Activated naive CD4-positive, alpha-beta T cell treated with anti-CD3 and anti-CD28 coated beads, Interleukin-2, amount 10 ng/mL, durations not matched to agents 7 days and 5 days (primary cell): ENCODE measurements around the gene CDKN2B-AS1.

Experiments used
- CTCF ChIA-PET: fragments of 350-600 bp; sonication (Branson Sonifier 250); formaldehyde crosslinking; loops from one replicate; lab custom pipeline; 2021; ENCODE audit warnings: antibody characterized with exemption; lab: Charles Lee
- DNase-seq: peaks from one replicate; pipeline ENCODE4 v3.0.0-alpha.2; 2020
- H3K27ac Mint-ChIP-seq: one replicate; pipeline ENCODE4 v1.8.0; 2021; ENCODE audit warnings: mild to moderate bottlenecking, moderate library complexity, mixed read lengths
- H3K27me3 Mint-ChIP-seq: one replicate; pipeline ENCODE4 v1.8.0; 2021; ENCODE audit warnings: mild to moderate bottlenecking, mixed read lengths
- H3K36me3 Mint-ChIP-seq: one replicate; pipeline ENCODE4 v1.8.0; 2021; ENCODE audit warnings: mixed read lengths
- H3K4me1 Mint-ChIP-seq: one replicate; pipeline ENCODE4 v1.8.0; 2021; ENCODE audit warnings: mixed read lengths
- H3K4me3 Mint-ChIP-seq: one replicate; pipeline ENCODE4 v1.8.0; 2021; ENCODE audit warnings: mild to moderate bottlenecking, moderate library complexity, mixed read lengths
- H3K9me3 Mint-ChIP-seq: one replicate; pipeline ENCODE4 v1.8.0; 2021; ENCODE audit warnings: mixed read lengths

Gene CDKN2B-AS1

DNA sequence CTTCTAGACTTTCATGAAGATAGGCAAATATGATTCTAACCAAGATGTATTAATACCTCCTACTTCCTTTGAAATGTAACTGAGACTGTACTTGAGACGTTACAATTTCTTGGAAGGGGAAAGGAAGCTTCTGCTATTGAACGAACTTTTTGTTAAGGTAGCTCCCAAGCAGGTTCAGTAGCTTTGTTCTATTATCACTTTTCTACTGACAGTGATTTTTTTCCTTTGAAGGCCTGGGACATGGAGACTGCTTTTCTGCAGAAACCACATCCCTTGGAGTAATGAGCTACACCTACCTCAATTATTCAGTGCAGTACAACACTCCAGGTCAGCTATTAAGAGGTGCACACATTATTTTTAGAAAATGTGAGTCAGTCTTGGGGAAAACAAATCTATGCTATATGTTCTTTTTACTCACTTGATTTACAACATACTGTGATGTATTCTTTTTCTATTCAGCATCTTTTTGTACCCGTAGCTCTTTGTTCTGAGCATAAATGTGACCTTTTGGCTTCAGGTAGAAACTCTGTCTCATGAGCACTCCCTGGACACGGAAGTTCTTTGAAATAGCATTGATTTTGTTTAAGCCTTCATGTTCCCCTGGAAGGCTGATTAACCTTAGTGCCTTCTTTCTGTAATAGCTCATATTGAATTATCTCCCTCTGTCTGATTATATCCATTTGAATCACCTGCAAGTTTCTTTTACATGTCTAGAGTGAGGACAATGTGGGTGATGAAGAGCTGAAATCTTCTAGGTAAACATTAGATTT is 71.0 kb downstream of the CDKN2B-AS1 start:
- peaks cover 8% of the 10 kb centered on the region for H3K9me3 Mint-ChIP-seq
- H3K36me3 Mint-ChIP-seq: peaks cover 66% of the 10 kb centered on the region
- peak overlapping the region; percentile 94 for H3K27ac Mint-ChIP-seq
- peaks cover 77% of the 10 kb centered on the region for H3K4me1 Mint-ChIP-seq
- peak overlapping the region; percentile 33 for H3K4me3 Mint-ChIP-seq
- DNase-seq: no peak
- CTCF ChIA-PET: interaction anchor here (0.6 kb wide), 1 partner anchor 20 kb away, joined by 3 read pairs; no protein-coding TSS in a partner anchor
- H3K27me3 Mint-ChIP-seq: peaks cover 10% of the 10 kb centered on the region

DNA sequence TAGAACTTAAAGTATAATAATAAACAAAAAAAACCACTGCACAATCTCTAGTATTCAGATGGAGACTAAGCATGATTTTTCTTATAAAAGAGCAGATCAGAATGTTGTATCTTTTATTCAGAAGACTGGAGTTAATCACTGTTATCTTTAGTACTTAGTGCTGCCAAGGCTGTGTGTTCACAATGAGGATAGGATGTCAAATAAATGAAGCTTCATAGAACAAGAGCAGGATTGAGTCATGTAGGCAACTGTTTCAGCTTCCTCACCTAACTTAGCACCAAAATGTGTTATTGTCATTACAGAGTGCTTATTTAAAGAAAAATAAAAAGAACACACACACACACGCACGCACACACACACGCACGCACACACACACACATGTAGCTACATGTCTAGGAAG is 72.6 kb downstream of the CDKN2B-AS1 start:
- Mint-ChIP-seq H3K36me3 (peaks cover 71% of the 10 kb centered on the region), H3K27ac (no peak overlapping the region), H3K4me3 (no peak overlapping the region), H3K27me3 (peaks cover 8% of the 10 kb centered on the region), H3K4me1 (peaks cover 91% of the 10 kb centered on the region), H3K9me3 (peaks cover 9% of the 10 kb centered on the region)
- CTCF ChIA-PET: interaction anchor here (1.4 kb wide), 1 partner anchor 30 kb away, joined by 3 read pairs; no protein-coding TSS in a partner anchor
- no peak for DNase-seq

DNA sequence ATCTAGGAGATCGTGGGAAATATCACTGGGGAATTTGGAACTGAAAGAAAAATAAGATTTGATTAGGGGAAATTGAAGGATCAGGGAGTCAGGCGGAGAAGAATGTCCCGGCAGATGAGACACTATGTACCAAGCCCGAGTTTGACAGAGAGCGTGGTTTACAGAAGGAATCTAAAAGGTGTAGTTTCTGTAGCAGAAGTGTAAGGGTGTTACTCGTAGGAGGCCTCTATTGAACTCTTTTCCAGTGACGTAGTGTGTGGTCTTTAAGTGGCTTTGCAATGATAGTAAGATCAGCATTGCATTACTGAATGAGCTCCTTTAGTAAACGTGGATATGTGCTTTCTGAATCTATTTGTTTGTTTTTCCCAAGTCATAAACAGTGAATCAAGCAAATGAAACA is 73.8 kb downstream of the CDKN2B-AS1 start:
- peaks cover 9% of the 10 kb centered on the region for H3K9me3 Mint-ChIP-seq
- CTCF ChIA-PET: interaction anchor here (1.4 kb wide), 1 partner anchor 31 kb away, joined by 3 read pairs; no protein-coding TSS in a partner anchor
- H3K4me1 Mint-ChIP-seq: peaks cover 93% of the 10 kb centered on the region
- DNase-seq: no peak
- H3K27ac Mint-ChIP-seq: no peak overlapping the region
- H3K27me3 Mint-ChIP-seq: peaks cover 8% of the 10 kb centered on the region
- no peak overlapping the region for H3K4me3 Mint-ChIP-seq
- H3K36me3 Mint-ChIP-seq: peaks cover 67% of the 10 kb centered on the region

DNA sequence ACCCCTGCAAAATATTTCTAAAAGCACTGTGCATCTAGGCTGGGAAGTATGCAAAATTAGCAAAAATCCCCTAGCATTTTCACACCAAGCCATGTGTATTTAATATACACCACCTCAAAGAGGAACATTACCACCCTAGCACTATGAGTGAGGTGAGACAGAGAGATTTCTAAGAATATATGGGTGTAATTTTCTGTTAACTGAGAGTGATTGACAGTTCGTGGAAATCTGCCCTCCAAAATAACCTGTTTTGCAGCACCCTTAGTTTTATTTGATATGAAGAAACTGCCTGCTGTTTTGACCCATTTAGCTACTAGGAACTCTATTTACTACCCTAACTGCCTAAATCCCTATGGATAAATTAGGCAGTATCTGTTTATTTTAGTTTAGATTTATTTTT is 78.8 kb downstream of the CDKN2B-AS1 start:
- Mint-ChIP-seq H3K9me3 (peaks cover 5% of the 10 kb centered on the region), H3K4me1 (peaks cover 82% of the 10 kb centered on the region), H3K4me3 (no peak overlapping the region)

GRCh38 chr9:22078081-22078480 is 83.5 kb downstream of the CDKN2B-AS1 start:
- CTCF ChIA-PET: no interaction called here
- H3K4me1 Mint-ChIP-seq: peaks cover 82% of the 10 kb centered on the region

More for the DNA sequence above, 78.8 kb downstream of the CDKN2B-AS1 start:
- H3K36me3 Mint-ChIP-seq: peaks cover 53% of the 10 kb centered on the region
- peak overlapping the region; percentile 94 for H3K27ac Mint-ChIP-seq
- H3K27me3 Mint-ChIP-seq: peaks cover 4% of the 10 kb centered on the region
- CTCF ChIA-PET: no interaction called here
- peak; percentile 30 for DNase-seq

GRCh38 chr9:22079873-22080341 is 85.3 kb downstream of the CDKN2B-AS1 start:
- Mint-ChIP-seq H3K9me3 (peaks cover 10% of the 10 kb centered on the region), H3K27me3 (peaks cover 17% of the 10 kb centered on the region), H3K4me3 (peak overlapping the region; percentile 1), H3K4me1 (peaks cover 70% of the 10 kb centered on the region), H3K27ac (peak overlapping the region; percentile 88), H3K36me3 (peaks cover 58% of the 10 kb centered on the region)
- CTCF ChIA-PET: interaction anchor here (1.2 to 1.6 kb wide), 4 partner anchors 27 to 164 kb away, joined by 3 to 6 read pairs (median 4); no protein-coding TSS in a partner anchor
- DNase-seq: peak; percentile 77

More at GRCh38 chr9:22078081-22078480, 83.5 kb downstream of the CDKN2B-AS1 start:
- no peak for DNase-seq
- H3K9me3 Mint-ChIP-seq: peaks cover 10% of the 10 kb centered on the region
- H3K36me3 Mint-ChIP-seq: peaks cover 46% of the 10 kb centered on the region
- H3K4me3 Mint-ChIP-seq: no peak overlapping the region
- H3K27ac Mint-ChIP-seq: peak overlapping the region; percentile 62
- H3K27me3 Mint-ChIP-seq: peaks cover 10% of the 10 kb centered on the region

GRCh38 chr9:22084336-22085035 is 89.9 kb downstream of the CDKN2B-AS1 start:
- DNase-seq: no peak
- Mint-ChIP-seq H3K27ac (no peak overlapping the region), H3K4me1 (peaks cover 36% of the 10 kb centered on the region), H3K4me3 (no peak overlapping the region), H3K9me3 (peaks cover 8% of the 10 kb centered on the region), H3K36me3 (peaks cover 64% of the 10 kb centered on the region), H3K27me3 (peaks cover 46% of the 10 kb centered on the region)
- CTCF ChIA-PET: no interaction called here

DNA sequence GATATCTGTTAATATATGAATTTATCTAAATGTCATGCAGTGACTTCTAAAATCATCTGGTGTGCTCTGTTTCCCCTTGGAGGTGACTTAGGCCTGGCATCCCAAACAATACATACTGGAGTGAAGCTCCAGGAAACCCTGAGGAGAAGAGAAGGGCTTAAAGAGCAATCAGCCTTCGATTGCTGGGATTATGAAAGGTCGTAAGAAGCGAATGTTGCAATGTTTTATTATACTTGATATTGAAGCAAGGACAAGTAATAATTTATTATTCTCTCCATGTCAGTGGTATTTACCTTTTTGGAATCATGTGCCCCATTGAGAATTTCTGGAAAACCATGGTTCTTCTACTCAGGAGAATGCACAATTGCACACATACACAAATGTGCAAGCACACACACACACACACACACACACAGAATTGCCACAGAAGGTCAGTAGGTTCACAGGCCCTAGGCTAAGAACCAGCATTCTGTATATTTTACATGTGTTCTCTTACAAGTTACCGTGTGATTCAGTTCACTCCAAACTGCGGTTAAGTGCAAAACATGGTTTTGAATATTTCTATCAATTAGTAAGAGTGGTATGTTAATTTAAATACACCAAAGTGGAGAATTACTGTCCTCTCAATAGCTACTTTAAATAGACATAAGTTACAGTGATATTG is 93.6 kb downstream of the CDKN2B-AS1 start:
- peaks cover 8% of the 10 kb centered on the region for H3K4me1 Mint-ChIP-seq
- peaks cover 19% of the 10 kb centered on the region for H3K9me3 Mint-ChIP-seq
- DNase-seq: no peak
- peaks cover 64% of the 10 kb centered on the region for H3K36me3 Mint-ChIP-seq
- H3K27me3 Mint-ChIP-seq: peaks cover 53% of the 10 kb centered on the region
- no peak overlapping the region for H3K27ac Mint-ChIP-seq
- CTCF ChIA-PET: no interaction called here
- no peak overlapping the region for H3K4me3 Mint-ChIP-seq

GRCh38 chr9:22088717-22089061 is 94.1 kb downstream of the CDKN2B-AS1 start:
- H3K36me3 Mint-ChIP-seq: peaks cover 62% of the 10 kb centered on the region
- DNase-seq: no peak
- no peak overlapping the region for H3K27ac Mint-ChIP-seq
- H3K4me3 Mint-ChIP-seq: no peak overlapping the region
- H3K4me1 Mint-ChIP-seq: peaks cover 8% of the 10 kb centered on the region
- CTCF ChIA-PET: no interaction called here
- H3K27me3 Mint-ChIP-seq: peaks cover 50% of the 10 kb centered on the region
- peaks cover 19% of the 10 kb centered on the region for H3K9me3 Mint-ChIP-seq

DNA sequence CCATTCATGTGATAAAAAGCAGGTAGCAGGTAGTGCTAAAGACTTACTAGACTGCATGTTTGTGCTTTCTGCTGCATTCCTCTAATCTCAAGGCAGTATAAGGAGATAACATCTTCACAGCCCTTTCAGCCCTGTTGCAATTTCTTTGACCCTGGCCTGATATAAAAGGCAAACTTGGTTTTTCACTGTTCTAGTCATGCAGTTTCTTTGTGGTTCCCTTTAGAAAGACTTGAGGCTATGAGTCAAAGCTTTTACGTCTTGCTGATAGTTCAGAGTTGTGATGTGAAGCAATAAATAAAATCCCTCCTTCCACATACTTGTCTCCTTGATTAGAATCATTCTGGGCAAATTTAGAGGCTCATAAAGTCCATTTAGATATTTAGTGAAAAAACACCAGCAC is 103.1 kb downstream of the CDKN2B-AS1 start:
- H3K9me3 Mint-ChIP-seq: peaks cover 2% of the 10 kb centered on the region
- peak overlapping the region; percentile 56 for H3K27ac Mint-ChIP-seq
- peaks cover 54% of the 10 kb centered on the region for H3K36me3 Mint-ChIP-seq
- no peak for DNase-seq
- H3K27me3 Mint-ChIP-seq: peaks cover 36% of the 10 kb centered on the region
- peaks cover 35% of the 10 kb centered on the region for H3K4me1 Mint-ChIP-seq
- H3K4me3 Mint-ChIP-seq: no peak overlapping the region
- CTCF ChIA-PET: no interaction called here

DNA sequence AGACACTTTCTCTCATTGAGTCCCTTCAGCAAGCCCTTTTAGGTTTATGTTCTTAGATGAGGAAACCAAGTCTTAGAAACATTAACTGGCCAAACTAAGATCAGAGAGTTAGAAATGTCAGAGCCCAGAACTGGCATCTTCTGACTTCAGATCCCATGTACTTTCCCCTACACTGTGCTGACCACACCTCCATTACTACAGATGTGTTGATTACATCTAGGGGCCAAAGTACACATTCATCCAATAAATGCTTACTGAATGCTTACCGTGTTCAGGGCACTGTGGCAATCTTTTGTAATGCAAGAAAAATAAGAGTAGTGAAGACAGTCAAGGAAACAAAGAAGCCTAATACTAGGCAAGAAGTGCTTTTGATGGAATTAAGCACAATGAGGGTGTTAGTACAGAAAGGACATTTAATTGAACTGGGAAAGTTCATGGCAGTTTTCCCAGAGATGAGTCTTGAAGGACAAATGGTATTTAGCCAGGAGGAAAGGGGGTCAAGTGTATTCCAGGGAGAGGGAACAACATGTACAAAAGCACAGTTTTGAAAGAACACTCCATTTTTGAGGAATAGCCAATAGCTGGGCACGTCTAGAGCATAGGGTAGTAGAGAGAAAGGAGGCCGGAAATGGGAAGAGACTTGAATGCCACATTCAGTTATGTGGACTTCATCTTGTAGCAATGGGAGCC is 104.2 kb downstream of the CDKN2B-AS1 start:
- no peak for DNase-seq
- H3K36me3 Mint-ChIP-seq: peaks cover 50% of the 10 kb centered on the region
- H3K4me1 Mint-ChIP-seq: peaks cover 42% of the 10 kb centered on the region
- peaks cover 30% of the 10 kb centered on the region for H3K27me3 Mint-ChIP-seq
- H3K9me3 Mint-ChIP-seq: no peaks in the 10 kb centered on the region
- CTCF ChIA-PET: no interaction called here
- H3K27ac Mint-ChIP-seq: no peak overlapping the region
- H3K4me3 Mint-ChIP-seq: no peak overlapping the region

DNA sequence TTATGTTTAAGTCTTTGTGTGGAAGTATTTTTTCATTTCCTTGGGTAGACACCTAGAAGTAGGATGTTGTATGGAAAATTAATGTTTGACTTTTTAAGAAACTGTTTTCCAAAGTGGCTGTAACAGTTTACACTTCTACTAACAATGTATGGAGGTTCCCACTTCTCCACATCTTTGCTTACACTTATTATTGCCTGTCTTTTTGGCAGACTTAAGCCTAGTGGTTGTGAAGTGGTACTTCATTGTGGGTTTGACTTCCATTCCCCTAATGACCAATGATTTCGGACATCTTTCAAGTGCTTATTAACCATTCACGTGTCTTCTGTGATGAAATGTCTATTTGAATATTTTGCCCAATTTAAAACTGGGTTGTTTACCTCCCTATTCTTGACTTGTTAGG is 106.0 kb downstream of the CDKN2B-AS1 start:
- Mint-ChIP-seq H3K27me3 (peaks cover 16% of the 10 kb centered on the region), H3K4me3 (no peak overlapping the region), H3K4me1 (peaks cover 59% of the 10 kb centered on the region), H3K27ac (no peak overlapping the region), H3K36me3 (peaks cover 54% of the 10 kb centered on the region), H3K9me3 (no peaks in the 10 kb centered on the region)
- no peak for DNase-seq
- CTCF ChIA-PET: no interaction called here

GRCh38 chr9:22102146-22103053 is 107.8 kb downstream of the CDKN2B-AS1 start:
- peaks cover 49% of the 10 kb centered on the region for H3K36me3 Mint-ChIP-seq
- no peak overlapping the region for H3K4me3 Mint-ChIP-seq

More at GRCh38 chr9:22102146-22103053, 107.8 kb downstream of the CDKN2B-AS1 start:
- CTCF ChIA-PET: interaction anchor here (1.3 to 1.5 kb wide), 2 partner anchors 17 to 289 kb away, joined by 4 read pairs; no protein-coding TSS in a partner anchor
- H3K27ac Mint-ChIP-seq: peak overlapping the region; percentile 67
- no peak for DNase-seq
- H3K4me1 Mint-ChIP-seq: peaks cover 59% of the 10 kb centered on the region
- H3K27me3 Mint-ChIP-seq: peaks cover 7% of the 10 kb centered on the region
- no peaks in the 10 kb centered on the region for H3K9me3 Mint-ChIP-seq
